Choroid plexus epithelial cell (primary cell): Measurements from ENCODE around the gene ARL16.

Experiments used
- DNase-seq: peaks from one replicate; pipeline ENCODE4 v3.0.0-alpha.2; 2010; ENCODE audit warnings: low read depth
- H3K4me3 ChIP-seq: 2 replicates; pipeline ENCODE4 v1.5.1; 2011; ENCODE audit warnings: low read depth, mild to moderate bottlenecking, control low read depth, low read length, moderate library complexity
- CTCF ChIP-seq: conservative IDR thresholded peaks from 2 replicates; pipeline ENCODE4 v1.5.1; 2011; ENCODE audit warnings: low read depth, mild to moderate bottlenecking, control low read depth, inconsistent platforms, low read length, moderate library complexity

ARL16 gene

GRCh38 chr17:81640011-81640410 lies 43.6 kb downstream of the ARL16 start:
- DNase-seq, result no peak
- no peak for TF ChIP-seq CTCF
- H3K4me3 ChIP-seq, result no peak overlapping the region

GRCh38 chr17:81638683-81639082 lies 44.9 kb downstream of the ARL16 start:
- no peak overlapping the region for H3K4me3 ChIP-seq
- TF ChIP-seq CTCF, result no peak
- no peak for DNase-seq

- H3K4me3 ChIP-seq, result peak within 1 kb of the TSS; percentile 84
- TF ChIP-seq CTCF, result no peak
- DNase-seq, result peak; percentile 87
Observed at GRCh38 chr17:81636505-81637288, 46.9 kb downstream of the ARL16 start, which contains the start of the genes NPLOC4 and TSPAN10. Gene NPLOC4 (minus strand): TSS chr17:81637112. CDS start chr17:81636930, 182 bp downstream. Gene TSPAN10 (plus strand): TSS chr17:81637196. CDS start chr17:81642413, 5,217 bp downstream.

GRCh38 chr17:81635973-81636504 lies 47.6 kb downstream of the ARL16 start:
- peak; percentile 64 for DNase-seq
- no peak for TF ChIP-seq CTCF
- H3K4me3 ChIP-seq, result peak overlapping the region; percentile 84

GRCh38 chr17:81635431-81635830 lies 48.2 kb downstream of the ARL16 start:
- DNase-seq, result no peak
- no peak for TF ChIP-seq CTCF
- H3K4me3 ChIP-seq, result peak overlapping the region; percentile 14

- no peak for DNase-seq
- TF ChIP-seq CTCF, result no peak
- no peak overlapping the region for H3K4me3 ChIP-seq
Observed at GRCh38 chr17:81631482-81631881, 52.1 kb downstream of the ARL16 start.
